ENCODE data around the gene C4orf46.
"Not testable (repeated sequence)": the region's sequence is repeated elsewhere in the genome, so short reads cannot be mapped to it uniquely, and the experiment has no call there.

C4orf46 gene

GRCh38 chr4:158663255-158663654 lies 8.4 kb downstream of the C4orf46 start:
- not testable (repeated sequence) for H3K4me2 ChIP-seq (ENCODE audit: low read length, poor library complexity, severe bottlenecking); H3K27ac ChIP-seq (ENCODE audit: low read length, poor library complexity, severe bottlenecking); H3K9ac ChIP-seq (ENCODE audit: low read length); H4K8ac ChIP-seq (ENCODE audit: low read length); H3K14ac ChIP-seq (ENCODE audit: low read length in 2 of 2); H2BK5ac ChIP-seq (ENCODE audit: low read depth, low read length, poor library complexity, severe bottlenecking); H3K36me3 ChIP-seq (ENCODE audit: control insufficient read depth in 1 of 2, insufficient read depth in 2 of 2, low read depth in 1 of 2, low read length in 2 of 2); H4K91ac ChIP-seq (ENCODE audit: low read length); H3K23ac ChIP-seq (ENCODE audit: low read length in 2 of 2); H3K79me1 ChIP-seq (replicated peaks; ENCODE audit: low read length, poor library complexity, severe bottlenecking); H3K4ac ChIP-seq (ENCODE audit: low read depth in 1 of 2, low read length in 2 of 2); H3K9me3 ChIP-seq (ENCODE audit: control insufficient read depth, low read length); H2BK12ac ChIP-seq (ENCODE audit: low read length in 2 of 2); H3K18ac ChIP-seq (ENCODE audit: low read depth in 1 of 2, low read length in 2 of 2); H3K4me1 ChIP-seq (ENCODE audit: control insufficient read depth, insufficient read depth, low read depth, low read length); H3K4me3 ChIP-seq (ENCODE audit: insufficient read depth in 1 of 2, low read depth in 1 of 2, low read length in 2 of 2); H2AK5ac ChIP-seq (ENCODE audit: low read length, severe bottlenecking); H2BK15ac ChIP-seq (ENCODE audit: low read depth, poor library complexity, severe bottlenecking); H3K27me3 ChIP-seq (ENCODE audit: control insufficient read depth in 1 of 2, insufficient read depth in 1 of 2, low read length in 2 of 2); DNase-seq; H2BK120ac ChIP-seq (ENCODE audit: low read depth, low read length); H2AFZ ChIP-seq (ENCODE audit: low read depth, low read length)
- WGBS: 66% methylated on average over 4 of the region's 4 CpGs

GRCh38 chr4:158657291-158657690 lies 14.4 kb downstream of the C4orf46 start:
- 84% methylated on average over 11 of the region's 11 CpGs for WGBS

GRCh38 chr4:158656439-158656838 lies 15.2 kb downstream of the C4orf46 start:
- Histone ChIP-seq H2BK12ac (ENCODE audit: low read length in 2 of 2) (no peak overlapping the region), H3K14ac (ENCODE audit: low read length in 2 of 2) (no peak overlapping the region), H3K9ac (ENCODE audit: low read length) (no peak overlapping the region), H3K4me2 (ENCODE audit: low read length, poor library complexity, severe bottlenecking) (no peak overlapping the region), H3K4me3 (ENCODE audit: insufficient read depth in 1 of 2, low read depth in 1 of 2, low read length in 2 of 2) (no peak overlapping the region), H4K91ac (ENCODE audit: low read length) (no peak overlapping the region), H4K8ac (ENCODE audit: low read length) (no peak overlapping the region), H2BK5ac (ENCODE audit: low read depth, low read length, poor library complexity, severe bottlenecking) (no peak overlapping the region), H2BK120ac (ENCODE audit: low read depth, low read length) (no peak overlapping the region), H2AFZ (ENCODE audit: low read depth, low read length) (no peak overlapping the region), H3K27ac (ENCODE audit: low read length, poor library complexity, severe bottlenecking) (no peak overlapping the region), H3K79me1 (replicated peaks; ENCODE audit: low read length, poor library complexity, severe bottlenecking) (no peaks in the 10 kb centered on the region), H3K4ac (ENCODE audit: low read depth in 1 of 2, low read length in 2 of 2) (no peak overlapping the region), H2AK5ac (ENCODE audit: low read length, severe bottlenecking) (no peak overlapping the region), H3K18ac (ENCODE audit: low read depth in 1 of 2, low read length in 2 of 2) (no peak overlapping the region), H2BK15ac (ENCODE audit: low read depth, poor library complexity, severe bottlenecking) (no peak overlapping the region), H3K4me1 (ENCODE audit: control insufficient read depth, insufficient read depth, low read depth, low read length) (no peaks in the 10 kb centered on the region), H3K27me3 (ENCODE audit: control insufficient read depth in 1 of 2, insufficient read depth in 1 of 2, low read length in 2 of 2) (no peaks in the 10 kb centered on the region), H3K9me3 (ENCODE audit: control insufficient read depth, low read length) (no peaks in the 10 kb centered on the region), H3K23ac (ENCODE audit: low read length in 2 of 2) (no peak overlapping the region), H3K36me3 (ENCODE audit: control insufficient read depth in 1 of 2, insufficient read depth in 2 of 2, low read depth in 1 of 2, low read length in 2 of 2) (no peaks in the 10 kb centered on the region)
- WGBS: no CpG with 5 or more reads among the region's 1 CpG
- no peak for DNase-seq

More at GRCh38 chr4:158657291-158657690, 14.4 kb downstream of the C4orf46 start:
- Histone ChIP-seq H3K4ac (ENCODE audit: low read depth in 1 of 2, low read length in 2 of 2) (no peak overlapping the region), H2BK5ac (ENCODE audit: low read depth, low read length, poor library complexity, severe bottlenecking) (no peak overlapping the region), H4K8ac (ENCODE audit: low read length) (no peak overlapping the region), H3K27me3 (ENCODE audit: control insufficient read depth in 1 of 2, insufficient read depth in 1 of 2, low read length in 2 of 2) (no peaks in the 10 kb centered on the region), H2AFZ (ENCODE audit: low read depth, low read length) (no peak overlapping the region), H3K27ac (ENCODE audit: low read length, poor library complexity, severe bottlenecking) (no peak overlapping the region), H2BK120ac (ENCODE audit: low read depth, low read length) (no peak overlapping the region), H3K9ac (ENCODE audit: low read length) (no peak overlapping the region), H3K36me3 (ENCODE audit: control insufficient read depth in 1 of 2, insufficient read depth in 2 of 2, low read depth in 1 of 2, low read length in 2 of 2) (no peaks in the 10 kb centered on the region), H4K91ac (ENCODE audit: low read length) (no peak overlapping the region), H2AK5ac (ENCODE audit: low read length, severe bottlenecking) (no peak overlapping the region), H2BK15ac (ENCODE audit: low read depth, poor library complexity, severe bottlenecking) (no peak overlapping the region), H3K4me1 (ENCODE audit: control insufficient read depth, insufficient read depth, low read depth, low read length) (no peaks in the 10 kb centered on the region), H3K9me3 (ENCODE audit: control insufficient read depth, low read length) (no peaks in the 10 kb centered on the region), H3K18ac (ENCODE audit: low read depth in 1 of 2, low read length in 2 of 2) (no peak overlapping the region), H3K4me3 (ENCODE audit: insufficient read depth in 1 of 2, low read depth in 1 of 2, low read length in 2 of 2) (no peak overlapping the region), H2BK12ac (ENCODE audit: low read length in 2 of 2) (no peak overlapping the region), H3K14ac (ENCODE audit: low read length in 2 of 2) (no peak overlapping the region), H3K4me2 (ENCODE audit: low read length, poor library complexity, severe bottlenecking) (no peak overlapping the region), H3K23ac (ENCODE audit: low read length in 2 of 2) (no peak overlapping the region), H3K79me1 (replicated peaks; ENCODE audit: low read length, poor library complexity, severe bottlenecking) (no peaks in the 10 kb centered on the region)
- DNase-seq: no peak

- Histone ChIP-seq H2BK12ac (ENCODE audit: low read length in 2 of 2) (no peak overlapping the region), H3K4ac (ENCODE audit: low read depth in 1 of 2, low read length in 2 of 2) (no peak overlapping the region), H2BK5ac (ENCODE audit: low read depth, low read length, poor library complexity, severe bottlenecking) (no peak overlapping the region), H3K79me1 (replicated peaks; ENCODE audit: low read length, poor library complexity, severe bottlenecking) (no peaks in the 10 kb centered on the region), H3K18ac (ENCODE audit: low read depth in 1 of 2, low read length in 2 of 2) (no peak overlapping the region), H2AK5ac (ENCODE audit: low read length, severe bottlenecking) (no peak overlapping the region), H2BK120ac (ENCODE audit: low read depth, low read length) (no peak overlapping the region), H4K8ac (ENCODE audit: low read length) (no peak overlapping the region), H3K23ac (ENCODE audit: low read length in 2 of 2) (no peak overlapping the region), H2BK15ac (ENCODE audit: low read depth, poor library complexity, severe bottlenecking) (no peak overlapping the region), H3K4me2 (ENCODE audit: low read length, poor library complexity, severe bottlenecking) (no peak overlapping the region), H3K4me3 (ENCODE audit: insufficient read depth in 1 of 2, low read depth in 1 of 2, low read length in 2 of 2) (peak overlapping the region in 1 of 2 experiments; percentile 58), H3K9ac (ENCODE audit: low read length) (peak overlapping the region; percentile 85), H4K91ac (ENCODE audit: low read length) (no peak overlapping the region), H3K9me3 (ENCODE audit: control insufficient read depth, low read length) (no peaks in the 10 kb centered on the region), H3K36me3 (ENCODE audit: control insufficient read depth in 1 of 2, insufficient read depth in 2 of 2, low read depth in 1 of 2, low read length in 2 of 2) (no peaks in the 10 kb centered on the region), H3K4me1 (ENCODE audit: control insufficient read depth, insufficient read depth, low read depth, low read length) (no peaks in the 10 kb centered on the region), H3K14ac (ENCODE audit: low read length in 2 of 2) (no peak overlapping the region), H2AFZ (ENCODE audit: low read depth, low read length) (no peak overlapping the region), H3K27me3 (ENCODE audit: control insufficient read depth in 1 of 2, insufficient read depth in 1 of 2, low read length in 2 of 2) (no peaks in the 10 kb centered on the region), H3K27ac (ENCODE audit: low read length, poor library complexity, severe bottlenecking) (no peak overlapping the region)
- DNase-seq: peak; percentile 3
- WGBS: no CpG with 5 or more reads among the region's 2 CpGs
Observed at GRCh38 chr4:158652920-158653319, 18.8 kb downstream of the C4orf46 start.

All from mesenchymal stem cell (in vitro differentiated cells and primary cell).